Measurements from ENCODE around the gene ATP2B1.

Gene ATP2B1

GRCh38 chr12:89663577-89664357 lies 44.9 kb downstream of the ATP2B1 start:
- no peaks in the 10 kb centered on the region for H4K20me1 ChIP-seq (ENCODE audit: insufficient read depth, low read length, poor library complexity, severe bottlenecking)
- H3K4me3 ChIP-seq (ENCODE audit: low read length, poor library complexity, severe bottlenecking) = no peak overlapping the region
- no peak overlapping the region for H3K4me2 ChIP-seq (ENCODE audit: low read depth, low read length, poor library complexity, severe bottlenecking)
- peaks cover 22% of the 10 kb centered on the region; the same call in 1 of the 2 replicates for H3K79me2 ChIP-seq (ENCODE audit: insufficient read depth, low read length)
- H3K27me3 ChIP-seq (ENCODE audit: insufficient read depth, low read length, poor library complexity, severe bottlenecking) = no peaks in the 10 kb centered on the region
- H3K9ac ChIP-seq (ENCODE audit: low read depth, low read length, poor library complexity, severe bottlenecking) = no peak overlapping the region
- no peaks in the 10 kb centered on the region for H3K9me2 ChIP-seq (replicated peaks; ENCODE audit: low read depth, low read length)
- TF ChIP-seq EZH2phosphoT487 (IDR thresholded peaks at IDR 0.05; ENCODE audit: borderline replicate concordance) (no peak), CTCF (conservative IDR thresholded peaks at IDR 0.05; ENCODE audit: low read length) (no peak)
- no peaks in the 10 kb centered on the region for H3K9me3 ChIP-seq (ENCODE audit: insufficient read depth, low read depth, low read length)
- H3K36me3 ChIP-seq (ENCODE audit: insufficient read depth, low read length) = no peaks in the 10 kb centered on the region
- H3K4me1 ChIP-seq (ENCODE audit: insufficient read depth, low read length, poor library complexity, severe bottlenecking) = peaks cover 10% of the 10 kb centered on the region
- peaks cover 3% of the 10 kb centered on the region; the same call in 1 of the 2 replicates for H3F3A ChIP-seq (ENCODE audit: low read depth)
- no peak overlapping the region for H2AFZ ChIP-seq (ENCODE audit: low read length)

- no peaks in the 10 kb centered on the region for H3K27me3 ChIP-seq (ENCODE audit: insufficient read depth, low read length, poor library complexity, severe bottlenecking)
- no peaks in the 10 kb centered on the region for H4K20me1 ChIP-seq (ENCODE audit: insufficient read depth, low read length, poor library complexity, severe bottlenecking)
- peaks cover 10% of the 10 kb centered on the region for H3K4me1 ChIP-seq (ENCODE audit: insufficient read depth, low read length, poor library complexity, severe bottlenecking)
- H3K4me2 ChIP-seq (ENCODE audit: low read depth, low read length, poor library complexity, severe bottlenecking) = no peak overlapping the region
- no peaks in the 10 kb centered on the region for H3K9me2 ChIP-seq (replicated peaks; ENCODE audit: low read depth, low read length)
- H2AFZ ChIP-seq (ENCODE audit: low read length) = no peak overlapping the region
- H3K79me2 ChIP-seq (ENCODE audit: insufficient read depth, low read length) = peaks cover 22% of the 10 kb centered on the region; the same call in 1 of the 2 replicates
- H3F3A ChIP-seq (ENCODE audit: low read depth) = peaks cover 3% of the 10 kb centered on the region; the same call in 1 of the 2 replicates
- H3K4me3 ChIP-seq (ENCODE audit: low read length, poor library complexity, severe bottlenecking) = no peak overlapping the region
- no peak for TF ChIP-seq EZH2phosphoT487 (IDR thresholded peaks at IDR 0.05; ENCODE audit: borderline replicate concordance)
- no peak for TF ChIP-seq CTCF (conservative IDR thresholded peaks at IDR 0.05; ENCODE audit: low read length)
- no peak overlapping the region for H3K9ac ChIP-seq (ENCODE audit: low read depth, low read length, poor library complexity, severe bottlenecking)
- no peaks in the 10 kb centered on the region for H3K36me3 ChIP-seq (ENCODE audit: insufficient read depth, low read length)
- no peaks in the 10 kb centered on the region for H3K9me3 ChIP-seq (ENCODE audit: insufficient read depth, low read depth, low read length)
Measured at GRCh38 chr12:89662623-89663022, 46.0 kb downstream of the ATP2B1 start.

- Histone ChIP-seq H2AFZ (ENCODE audit: low read length) (no peak overlapping the region), H3K79me2 (ENCODE audit: insufficient read depth, low read length) (peaks cover 22% of the 10 kb centered on the region; the same call in 1 of the 2 replicates), H3K27me3 (ENCODE audit: insufficient read depth, low read length, poor library complexity, severe bottlenecking) (no peaks in the 10 kb centered on the region), H3K9ac (ENCODE audit: low read depth, low read length, poor library complexity, severe bottlenecking) (no peak overlapping the region), H3F3A (ENCODE audit: low read depth) (peaks cover 3% of the 10 kb centered on the region; the same call in 1 of the 2 replicates), H3K4me3 (ENCODE audit: low read length, poor library complexity, severe bottlenecking) (no peak overlapping the region), H3K4me2 (ENCODE audit: low read depth, low read length, poor library complexity, severe bottlenecking) (no peak overlapping the region), H4K20me1 (ENCODE audit: insufficient read depth, low read length, poor library complexity, severe bottlenecking) (no peaks in the 10 kb centered on the region), H3K36me3 (ENCODE audit: insufficient read depth, low read length) (no peaks in the 10 kb centered on the region), H3K9me3 (ENCODE audit: insufficient read depth, low read depth, low read length) (no peaks in the 10 kb centered on the region), H3K4me1 (ENCODE audit: insufficient read depth, low read length, poor library complexity, severe bottlenecking) (peaks cover 10% of the 10 kb centered on the region), H3K9me2 (replicated peaks; ENCODE audit: low read depth, low read length) (no peaks in the 10 kb centered on the region)
- TF ChIP-seq EZH2phosphoT487 (IDR thresholded peaks at IDR 0.05; ENCODE audit: borderline replicate concordance) = no peak
- TF ChIP-seq CTCF (conservative IDR thresholded peaks at IDR 0.05; ENCODE audit: low read length) = no peak
Measured at GRCh38 chr12:89661706-89662330, 46.8 kb downstream of the ATP2B1 start.
